AG20443 (cell line): ENCODE measurements around the gene HDAC3.
A peak's percentile ranks its signal among the peaks of the same experiment; 100 is the strongest.

Source experiments
- DNase-seq: peaks from one replicate; pipeline ENCODE4 v3.0.0; 2012; ENCODE audit warnings: low spot score, mixed read lengths

Gene HDAC3

DNA sequence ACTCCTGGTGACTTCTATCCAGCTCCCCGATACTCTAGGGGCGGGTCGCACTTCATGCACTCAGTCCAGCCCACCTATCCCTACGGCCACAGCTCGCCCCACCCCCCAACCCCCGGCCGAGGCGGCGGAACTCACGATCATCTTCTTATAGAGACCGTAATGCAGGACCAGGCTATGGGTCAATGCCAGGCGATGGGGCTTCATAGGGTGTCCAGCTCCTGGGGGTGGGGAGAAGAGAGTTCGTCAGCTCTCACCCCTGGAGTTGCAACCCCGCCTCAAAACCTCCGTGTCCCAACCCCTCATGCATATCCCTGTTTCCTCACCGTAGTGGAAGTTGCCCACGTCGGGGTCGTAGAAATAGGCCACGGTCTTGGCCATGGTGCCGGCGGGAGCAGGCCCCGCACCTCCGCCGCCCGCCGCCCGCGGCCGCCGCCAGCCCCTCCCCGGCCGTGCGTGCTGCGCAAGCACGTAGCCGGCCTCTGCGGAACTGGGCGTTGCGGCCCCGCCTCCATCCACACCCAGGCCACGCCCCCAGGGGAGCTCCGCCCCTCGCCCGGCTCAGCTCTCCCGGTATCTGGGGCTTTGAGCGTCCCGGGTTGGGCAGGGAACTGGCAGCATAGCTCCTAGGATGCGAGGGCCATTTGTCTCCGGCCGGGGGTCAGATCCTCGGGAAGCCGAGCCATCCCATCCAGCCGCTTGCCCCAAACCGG, at the start of gene HDAC3, which contains the start of gene RELL2:
TSS of gene HDAC3 (minus strand) at position 437 of the 710 bp plus-strand sequence. CDS start at position 378, 59 bp downstream.
TSS of gene RELL2 (plus strand) at position 585 of the 710 bp plus-strand sequence. CDS start 1,229 bp downstream, outside the sequence.
- peak; percentile 99 for DNase-seq

DNA sequence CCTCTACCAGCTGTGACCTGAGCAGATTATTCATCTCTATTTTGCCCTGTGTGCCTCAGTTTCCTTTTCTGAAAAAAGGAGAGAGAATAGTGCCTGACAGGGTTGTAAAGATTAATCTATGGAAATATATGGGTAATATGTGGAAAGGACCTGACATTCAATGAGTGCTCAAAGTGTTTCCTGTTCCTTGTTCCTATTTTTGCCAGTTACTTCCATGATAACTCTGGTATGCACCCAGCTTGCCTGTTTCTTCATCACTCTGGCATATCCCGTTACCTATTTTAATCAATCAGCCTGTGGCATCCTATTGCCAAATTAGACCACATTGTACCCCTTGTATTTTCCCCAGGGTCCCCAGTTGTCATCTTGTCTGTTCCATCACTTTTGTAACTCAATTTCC, 48.9 kb upstream of the HDAC3 start:
- DNase-seq, result no peak

DNA sequence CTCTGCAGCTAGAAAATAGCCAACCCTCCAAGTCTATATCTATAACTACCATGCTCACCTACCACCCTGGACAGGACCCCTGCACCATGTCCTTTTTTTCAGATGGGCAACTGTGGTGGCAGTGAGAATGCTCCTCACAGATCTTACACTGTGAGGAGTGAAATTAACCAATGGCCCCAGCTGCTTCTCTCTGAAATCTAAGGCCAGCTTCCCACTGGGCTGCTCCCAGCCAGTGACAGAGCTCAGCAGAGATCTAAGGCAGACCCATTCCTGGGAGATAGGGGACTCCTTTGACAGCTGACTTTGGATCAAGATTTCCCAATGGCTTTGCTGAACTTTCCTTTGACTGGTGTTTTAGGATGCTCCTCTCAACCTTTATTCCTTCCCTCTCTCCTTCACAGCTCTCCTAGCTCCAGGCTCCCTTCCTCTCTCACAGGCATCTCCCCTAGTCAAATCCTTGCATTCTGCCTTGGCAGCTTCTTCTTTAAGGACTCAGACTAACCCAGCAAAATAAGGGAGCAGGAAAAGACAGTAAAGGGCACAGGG, 47.0 kb upstream of the HDAC3 start:
- DNase-seq, result no peak

DNA sequence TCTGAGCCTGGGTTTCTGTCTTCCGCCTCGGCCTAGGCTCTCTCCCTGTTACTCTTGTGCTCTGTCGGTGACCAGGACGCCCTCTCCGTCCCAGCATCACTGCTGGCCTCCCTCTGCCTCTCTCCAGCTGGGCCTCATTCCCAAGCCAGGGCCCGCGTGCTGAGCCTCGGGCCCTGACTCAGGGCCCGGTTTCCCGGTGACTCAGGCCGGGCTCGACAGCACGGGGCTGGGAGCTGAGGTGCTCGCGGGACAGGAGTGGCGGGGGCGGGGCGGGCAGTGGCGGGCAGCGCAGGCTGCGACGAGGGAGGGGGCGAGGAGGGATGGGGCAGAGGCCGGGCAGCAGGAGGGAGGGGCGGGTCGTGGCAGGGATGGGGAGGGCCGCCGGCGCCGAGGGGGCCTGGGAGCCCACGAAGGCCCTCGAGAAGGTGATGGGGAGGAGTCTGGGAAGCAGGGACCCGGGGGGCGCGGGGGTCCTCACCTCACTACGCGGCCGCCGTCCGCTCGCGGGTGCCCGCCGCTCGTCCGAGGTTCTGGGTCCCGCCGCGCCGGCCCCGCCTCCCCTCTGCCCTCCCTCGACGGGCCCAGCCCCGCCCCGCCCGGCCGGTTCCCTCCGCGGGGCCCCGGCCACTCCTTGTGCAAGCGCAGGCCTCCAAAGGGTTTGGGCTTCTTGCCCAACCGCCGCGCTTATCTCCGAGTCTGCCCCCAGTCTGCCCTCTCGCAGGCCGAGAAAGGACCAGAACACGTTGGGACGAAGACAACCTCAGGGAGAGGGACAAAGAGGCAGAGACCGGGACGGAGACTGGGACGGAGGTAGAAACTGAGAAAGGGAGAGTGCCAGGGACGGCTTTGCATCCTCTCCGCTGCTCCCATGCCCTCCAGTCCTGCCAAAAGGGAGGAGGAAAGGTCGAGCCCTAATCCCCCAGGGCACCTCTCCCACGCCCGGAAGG, 45.3 kb upstream of the HDAC3 start, which contains the start of gene ARAP3:
TSS of gene ARAP3 (minus strand) at position 536 of the 947 bp plus-strand sequence. CDS start 1,744 bp downstream, outside the sequence.
- DNase-seq, result peak; percentile 94

DNA sequence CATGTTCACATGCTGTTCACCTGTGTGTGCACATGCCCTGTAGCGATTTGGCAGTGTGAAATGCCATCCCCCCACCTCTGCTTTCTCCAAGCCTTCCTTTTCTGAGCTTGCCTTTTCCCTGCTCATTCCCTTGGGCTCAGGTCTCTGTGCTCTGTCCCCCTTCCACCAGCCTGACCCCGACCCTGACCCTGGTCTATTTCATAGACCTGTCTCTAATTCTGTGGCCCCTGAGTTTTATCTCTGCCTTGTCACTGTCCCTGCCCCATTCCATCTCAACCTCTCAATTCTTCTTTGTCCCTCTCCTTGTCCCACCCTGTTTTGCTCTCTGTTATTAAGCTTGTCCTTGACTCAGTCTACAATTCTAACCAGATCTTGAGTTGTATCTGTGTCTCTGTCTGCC, 44.6 kb upstream of the HDAC3 start:
- DNase-seq, result no peak

DNA sequence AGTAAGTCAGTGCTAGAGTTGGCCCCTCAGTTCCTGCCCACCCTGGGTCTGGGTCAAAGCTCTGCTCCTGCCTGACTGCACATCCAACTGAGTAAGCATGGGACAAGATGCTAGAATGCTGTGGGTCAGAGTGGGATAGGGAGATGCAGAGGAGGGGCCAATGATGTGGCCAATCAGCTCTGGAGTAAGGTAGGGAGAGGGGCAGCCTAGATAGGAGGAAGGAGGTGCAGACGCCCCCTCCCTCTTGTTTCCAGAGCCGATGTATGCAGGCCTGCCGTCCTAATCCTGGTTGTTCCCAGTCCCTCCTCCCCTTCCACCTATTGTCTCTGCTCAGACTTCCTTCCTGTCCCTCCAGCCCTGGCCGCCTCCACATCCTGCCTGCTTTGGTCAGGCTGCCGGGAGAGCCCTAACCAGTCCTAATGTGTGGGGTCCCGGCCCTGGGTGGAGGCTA, 44.1 kb upstream of the HDAC3 start:
- DNase-seq, result no peak

DNA sequence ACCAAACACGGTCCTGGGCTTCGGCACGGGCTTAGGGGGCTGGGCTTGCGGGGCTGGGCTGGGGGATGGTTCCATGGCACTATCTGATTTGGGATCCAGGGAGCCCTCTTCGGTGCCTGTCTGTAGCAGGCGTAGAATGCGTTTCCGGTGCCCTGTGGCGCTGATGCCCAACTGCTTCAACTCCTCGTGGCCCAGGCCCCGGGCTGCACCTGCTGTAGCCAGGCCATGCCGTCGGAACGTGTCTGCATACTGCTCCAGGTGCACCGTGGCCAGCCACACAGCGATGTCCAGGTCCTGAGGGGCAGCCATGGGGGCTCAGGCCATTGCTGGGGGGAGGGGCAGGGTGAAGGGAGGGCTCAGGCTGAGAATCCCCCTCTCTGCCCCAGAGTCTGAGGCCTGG, 43.5 kb upstream of the HDAC3 start:
- no peak for DNase-seq

DNA sequence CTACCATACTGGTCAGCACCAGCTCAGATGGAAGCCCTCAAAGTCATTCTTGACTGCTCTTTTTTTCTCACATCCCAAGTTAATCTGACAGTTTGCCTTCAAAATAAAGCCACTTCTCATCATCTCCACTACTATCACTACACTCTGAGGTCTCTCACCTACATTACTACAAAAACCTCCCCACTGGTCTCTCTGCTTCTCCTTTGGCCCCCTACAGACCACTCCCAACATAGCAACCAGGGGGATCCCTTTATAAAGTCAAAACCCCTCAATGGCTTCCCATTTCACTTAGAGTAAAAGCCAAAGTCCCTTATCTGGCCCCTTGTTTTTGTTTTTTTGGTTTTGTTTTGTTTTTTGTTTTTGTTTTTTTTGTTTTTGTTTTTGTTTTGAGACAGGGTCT, 40.8 kb upstream of the HDAC3 start:
- no peak for DNase-seq

DNA sequence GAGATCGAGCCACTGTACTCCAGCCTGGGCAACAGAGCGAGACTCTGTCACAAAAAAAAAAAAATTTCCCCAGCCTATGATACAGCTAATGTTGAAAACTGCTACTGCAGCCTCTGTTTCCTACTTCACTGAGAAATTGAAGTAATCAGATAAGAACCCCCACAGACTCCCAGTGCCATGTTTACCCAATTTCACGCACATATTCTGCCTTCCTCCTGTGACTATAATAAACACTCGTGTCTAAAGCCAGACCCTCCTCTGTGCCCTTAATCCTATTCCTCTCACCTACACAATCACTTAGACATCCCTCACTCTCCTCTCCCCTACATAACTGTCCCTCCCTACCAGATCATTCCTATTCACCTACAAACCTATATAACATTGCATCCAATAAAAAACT, 39.0 kb upstream of the HDAC3 start:
- DNase-seq, result no peak

DNA sequence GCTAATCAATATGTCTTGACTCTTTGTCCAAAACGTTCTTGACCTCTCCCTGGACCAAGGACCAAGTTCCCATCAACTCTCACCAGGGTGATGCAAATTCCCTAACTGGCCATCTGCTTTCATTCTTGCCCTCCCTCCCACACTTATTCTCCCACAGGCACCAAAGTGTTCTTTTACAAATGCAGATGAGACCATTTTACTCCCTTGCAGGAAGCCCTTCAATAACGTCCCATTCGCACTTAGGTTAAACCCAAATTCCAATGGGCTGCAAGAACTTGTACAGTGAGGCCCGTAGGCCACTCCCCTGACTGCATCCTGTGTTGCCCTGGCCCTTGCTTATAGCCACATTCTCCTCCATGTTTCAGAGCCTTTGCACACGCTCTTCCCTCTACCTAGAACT, 38.1 kb upstream of the HDAC3 start:
- no peak for DNase-seq

DNA sequence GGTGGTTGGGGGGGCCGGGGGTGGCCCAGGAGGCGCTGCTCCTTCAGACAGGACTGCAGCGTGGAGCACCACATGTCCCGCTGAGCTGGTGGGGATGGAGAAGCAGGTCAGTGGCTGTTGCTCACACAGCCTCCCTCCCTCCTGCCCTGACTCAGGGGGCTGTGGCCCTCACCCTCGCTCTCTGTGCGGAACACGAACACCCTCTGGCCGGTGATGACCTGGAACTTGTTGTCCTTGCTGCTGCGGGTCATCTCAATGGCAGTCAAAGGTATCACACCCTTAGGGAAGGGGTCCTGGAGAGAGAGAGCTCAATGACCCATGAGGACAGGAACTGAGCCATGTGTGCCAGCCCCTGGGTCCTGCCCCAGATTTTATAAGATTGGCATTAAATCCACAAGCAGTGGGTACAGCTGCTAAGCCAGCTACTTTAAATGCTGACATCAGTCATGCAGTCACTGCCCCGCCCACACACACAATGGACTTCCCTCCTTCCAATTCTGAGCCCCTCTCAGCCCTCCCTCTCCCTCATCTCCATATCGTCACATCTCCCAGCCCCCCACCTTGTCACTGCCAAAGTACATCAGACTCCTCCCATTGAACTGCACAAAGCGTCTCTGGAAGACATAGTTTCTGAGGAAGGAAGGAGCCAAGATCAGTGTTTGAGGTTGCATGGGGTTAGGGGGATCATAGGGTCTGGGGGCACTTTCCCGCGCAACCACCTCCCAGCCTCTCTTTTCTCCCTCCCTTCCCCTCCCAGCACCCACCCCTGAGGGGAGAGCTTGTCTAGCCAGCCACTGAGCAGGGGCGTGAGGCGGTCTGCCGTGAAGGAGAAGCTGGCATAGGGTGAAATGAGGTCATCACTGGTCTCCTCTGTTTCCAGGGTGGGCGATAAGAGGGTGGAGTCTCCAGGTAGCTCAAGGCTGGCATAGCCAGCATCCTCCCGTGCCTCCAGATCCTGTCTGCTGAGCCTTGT, 36.5 kb upstream of the HDAC3 start:
- no peak for DNase-seq

DNA sequence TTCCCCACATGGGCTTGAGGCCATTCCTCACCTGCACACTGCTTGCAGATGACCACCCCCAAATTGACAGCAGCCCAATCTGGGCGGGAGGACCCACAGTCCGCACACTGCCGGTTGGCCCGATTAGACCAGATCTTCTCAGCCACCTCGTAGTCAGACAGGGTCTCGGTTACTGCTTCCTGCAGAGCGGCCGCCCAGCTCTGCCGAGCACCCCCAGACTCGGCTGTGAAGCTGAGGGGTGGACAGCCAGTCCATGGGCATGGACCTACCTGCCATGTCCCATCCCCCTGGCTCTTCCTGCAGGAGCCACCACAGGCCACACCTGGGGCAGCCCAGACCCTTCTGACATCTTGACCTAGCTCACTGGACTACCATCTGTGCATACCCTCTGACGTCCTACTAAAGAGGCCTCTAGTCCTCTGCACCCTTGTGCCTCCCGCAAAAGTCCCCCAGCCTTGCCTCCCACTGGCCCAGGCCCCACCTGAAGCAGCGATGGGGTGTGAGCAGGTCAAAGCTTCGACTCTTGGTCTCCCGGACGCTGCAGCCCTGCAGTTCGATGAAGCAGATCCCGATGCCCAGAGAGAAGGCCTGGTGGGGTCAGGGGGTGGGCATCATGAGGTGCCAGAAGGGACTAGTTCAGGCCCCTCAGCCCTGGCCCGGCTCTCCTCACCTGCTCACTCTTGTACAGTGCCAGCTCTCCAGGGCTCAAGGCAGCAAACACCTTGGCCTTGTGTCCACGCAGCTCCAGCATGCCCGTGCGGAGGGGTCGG, 35.6 kb upstream of the HDAC3 start:
- no peak for DNase-seq

DNA sequence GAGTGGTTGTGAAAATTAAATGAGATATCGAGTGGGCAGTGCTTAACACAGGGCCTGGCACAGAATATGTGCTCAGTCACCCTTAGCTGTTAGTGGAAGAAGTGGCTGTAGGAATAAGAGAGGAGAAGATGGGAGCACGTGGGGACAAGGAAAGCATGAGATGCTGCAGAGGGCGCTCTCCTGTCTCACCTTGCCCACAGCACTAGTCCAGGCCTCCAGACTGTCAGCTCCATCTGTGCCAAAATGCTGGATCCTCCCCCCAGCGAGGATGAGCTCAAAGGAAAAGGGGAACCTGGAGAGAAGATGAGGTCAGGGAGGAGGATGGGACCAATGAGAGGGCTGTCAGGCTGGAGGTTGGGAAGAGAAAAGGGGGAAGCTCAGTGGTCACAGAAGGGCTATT, 32.9 kb upstream of the HDAC3 start:
- no peak for DNase-seq

DNA sequence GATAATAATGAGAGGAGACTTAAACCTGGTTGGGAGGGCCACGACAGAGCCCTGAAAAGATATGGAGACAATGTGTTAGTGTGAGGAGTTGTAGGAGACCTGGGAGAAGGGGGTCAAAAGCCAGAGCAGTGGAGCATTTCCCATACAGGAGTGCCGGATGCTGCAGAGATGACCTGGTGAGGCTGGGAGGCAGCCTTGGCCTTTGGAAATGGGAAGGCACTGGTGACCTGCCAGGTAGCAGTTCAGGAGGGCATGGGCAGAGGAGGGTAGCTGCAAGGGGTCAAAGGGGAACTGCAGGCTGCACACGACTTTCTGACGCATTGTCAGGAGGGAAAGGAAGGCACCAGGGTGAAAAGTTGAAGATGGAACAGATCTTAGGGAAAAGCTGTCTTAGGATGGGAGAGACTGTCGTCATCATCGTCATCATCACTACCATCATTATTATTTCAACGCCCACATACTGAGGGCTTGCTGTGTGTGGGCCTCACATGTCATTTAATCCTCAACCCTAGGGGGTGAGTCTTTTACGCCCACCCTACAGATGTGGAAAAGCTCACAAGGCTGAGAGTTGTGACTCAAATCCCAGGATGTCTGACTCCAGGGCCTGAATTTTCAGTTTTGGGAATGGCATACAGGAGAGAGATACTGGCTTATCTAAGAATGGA, 32.1 kb upstream of the HDAC3 start:
- no peak for DNase-seq

DNA sequence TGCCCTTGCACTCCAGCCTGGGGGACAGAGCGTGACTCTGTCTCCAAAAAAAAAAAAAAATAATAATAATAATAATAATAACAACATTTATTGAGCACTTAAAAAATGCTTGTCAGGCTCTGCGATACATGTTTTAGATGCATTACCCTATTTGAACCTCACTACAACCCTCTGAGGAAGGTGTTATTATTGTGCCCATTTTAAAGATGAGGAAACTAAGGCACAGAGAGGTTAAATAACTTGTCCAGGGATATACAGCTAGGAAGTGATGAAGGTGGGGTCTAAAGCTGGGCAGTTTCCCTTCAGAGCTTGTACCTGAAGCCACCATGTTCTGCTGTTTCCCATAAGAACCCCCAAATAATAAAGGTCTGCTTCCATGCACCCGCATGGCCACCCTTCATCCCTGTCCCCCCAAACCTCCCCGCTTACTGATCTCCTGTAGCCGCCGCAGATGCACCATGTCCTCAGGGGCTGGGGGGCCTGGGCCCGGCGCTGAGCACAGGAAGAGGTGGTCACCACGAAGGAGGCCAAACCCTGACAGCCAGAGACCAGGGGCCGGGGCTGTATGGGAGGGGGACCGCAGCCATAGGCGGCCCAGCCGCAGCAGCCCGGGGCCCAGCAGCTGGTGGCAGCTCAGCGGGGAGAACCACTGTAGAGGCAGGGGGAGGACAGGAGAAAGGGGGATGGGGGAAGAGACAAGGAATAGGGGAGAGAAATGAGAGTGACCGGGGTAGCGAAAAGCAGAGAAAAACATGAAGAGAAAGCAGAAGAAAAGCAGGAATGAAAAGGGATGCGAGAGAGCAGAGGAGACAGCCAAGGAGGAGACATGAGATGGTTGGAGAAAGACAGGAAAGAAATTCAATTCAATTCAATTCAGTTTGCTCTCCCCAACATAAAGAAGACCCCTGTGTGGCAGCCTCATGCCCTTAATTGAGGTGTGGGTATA, 29.6 kb upstream of the HDAC3 start:
- DNase-seq, result no peak

DNA sequence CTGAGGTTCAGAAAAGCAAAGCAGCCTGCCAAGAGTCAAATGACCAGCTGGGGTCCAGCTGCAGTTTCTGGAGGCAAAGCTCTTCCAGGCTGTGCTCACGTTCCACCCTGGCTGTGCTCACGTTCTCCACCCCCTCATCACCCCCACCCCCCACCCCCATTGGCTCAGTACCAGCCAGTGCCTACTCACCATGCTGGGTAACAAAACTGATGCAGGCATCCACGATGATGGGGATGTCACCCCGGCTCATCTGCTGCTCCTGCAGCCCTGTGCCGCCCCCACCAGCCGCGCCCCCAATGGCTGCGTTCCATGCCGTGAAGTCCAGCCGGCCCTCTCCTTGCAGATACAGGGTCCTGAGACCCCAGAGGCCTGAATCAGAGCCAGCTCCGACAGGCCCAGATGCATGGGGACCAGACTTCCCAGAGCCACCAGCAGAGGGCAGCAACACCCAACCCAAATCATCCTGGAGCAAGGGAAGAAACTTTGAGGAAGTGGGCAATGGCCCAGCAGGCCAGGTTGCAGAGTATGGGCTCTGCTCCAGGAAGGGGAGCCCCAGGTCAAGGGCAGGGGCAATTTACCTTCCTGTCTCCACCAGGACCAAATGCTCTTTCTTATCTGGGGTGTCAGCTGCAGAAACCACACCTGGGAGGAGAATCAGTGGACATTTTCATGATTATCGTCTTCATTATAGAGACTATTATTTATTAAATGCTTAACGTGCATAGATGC, 28.2 kb upstream of the HDAC3 start:
- peak; percentile 86 for DNase-seq

DNA sequence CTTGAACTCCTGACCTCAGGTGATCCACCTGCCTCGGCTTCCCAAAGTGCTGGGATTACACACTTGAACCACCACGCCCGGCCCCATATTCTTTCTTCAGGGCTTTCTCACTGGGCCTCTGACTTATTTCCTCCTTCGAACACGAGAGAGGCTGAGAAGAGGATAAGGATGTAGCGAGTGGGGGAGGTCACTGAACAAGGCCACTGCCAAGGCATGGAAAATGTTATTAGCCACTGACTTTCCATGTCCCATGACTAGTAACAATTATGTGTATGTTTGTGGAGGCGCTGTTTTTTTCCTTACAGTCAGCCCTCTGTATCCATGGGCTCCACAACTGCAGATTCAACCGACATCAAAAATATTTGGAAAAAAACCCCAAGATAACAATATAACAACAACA, 26.9 kb upstream of the HDAC3 start:
- DNase-seq, result no peak

DNA sequence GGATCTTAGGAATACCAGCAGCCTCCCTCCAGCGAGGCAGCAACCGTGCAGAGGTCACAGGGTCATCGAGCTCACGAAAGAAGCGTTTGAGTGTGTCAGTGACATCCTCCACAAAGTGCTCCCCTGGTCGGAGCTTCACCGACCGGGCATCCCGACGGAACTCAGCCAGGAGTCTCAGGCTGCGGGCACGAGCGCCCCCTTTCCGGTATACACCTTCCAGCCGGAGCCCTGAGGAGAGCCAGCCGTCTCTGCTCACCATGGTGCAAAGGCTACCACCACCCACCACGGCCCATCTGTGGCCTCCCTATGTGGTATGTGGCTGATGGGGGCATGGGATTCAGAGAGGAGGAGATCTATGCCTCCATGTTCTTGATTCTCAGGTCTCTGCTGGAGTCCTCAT, 25.4 kb upstream of the HDAC3 start:
- DNase-seq, result no peak
